CMK (cell line): ENCODE measurements around the gene ARPP19.
"Not testable (repeated sequence)": the region's sequence is repeated elsewhere in the genome, so short reads cannot be mapped to it uniquely, and the experiment has no call there.

Source experiments
- DNase-seq: peaks from one replicate; pipeline ENCODE4 v3.0.0-alpha.2; 2010; ENCODE audit warnings: low read depth

ARPP19 gene

DNA sequence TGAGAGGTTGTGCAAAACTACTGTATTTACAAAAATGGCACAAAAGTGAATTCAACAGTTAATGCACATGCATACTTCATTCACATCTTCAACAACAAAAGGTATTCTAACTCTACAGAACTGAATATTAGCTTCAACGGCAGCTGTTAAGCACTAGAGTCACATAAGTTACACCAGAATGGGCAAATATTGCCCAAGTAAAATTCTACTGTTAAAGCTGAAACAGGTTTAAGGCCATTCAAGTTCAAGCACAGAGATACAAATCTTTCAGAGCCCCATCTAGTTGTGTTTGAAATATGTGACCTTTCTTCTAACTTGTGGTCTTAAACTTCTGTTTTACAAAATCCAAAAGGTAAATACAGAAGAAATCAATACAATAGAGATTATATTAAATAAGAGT is 17.6 kb downstream of the ARPP19 start:
- not testable (repeated sequence) for DNase-seq

DNA sequence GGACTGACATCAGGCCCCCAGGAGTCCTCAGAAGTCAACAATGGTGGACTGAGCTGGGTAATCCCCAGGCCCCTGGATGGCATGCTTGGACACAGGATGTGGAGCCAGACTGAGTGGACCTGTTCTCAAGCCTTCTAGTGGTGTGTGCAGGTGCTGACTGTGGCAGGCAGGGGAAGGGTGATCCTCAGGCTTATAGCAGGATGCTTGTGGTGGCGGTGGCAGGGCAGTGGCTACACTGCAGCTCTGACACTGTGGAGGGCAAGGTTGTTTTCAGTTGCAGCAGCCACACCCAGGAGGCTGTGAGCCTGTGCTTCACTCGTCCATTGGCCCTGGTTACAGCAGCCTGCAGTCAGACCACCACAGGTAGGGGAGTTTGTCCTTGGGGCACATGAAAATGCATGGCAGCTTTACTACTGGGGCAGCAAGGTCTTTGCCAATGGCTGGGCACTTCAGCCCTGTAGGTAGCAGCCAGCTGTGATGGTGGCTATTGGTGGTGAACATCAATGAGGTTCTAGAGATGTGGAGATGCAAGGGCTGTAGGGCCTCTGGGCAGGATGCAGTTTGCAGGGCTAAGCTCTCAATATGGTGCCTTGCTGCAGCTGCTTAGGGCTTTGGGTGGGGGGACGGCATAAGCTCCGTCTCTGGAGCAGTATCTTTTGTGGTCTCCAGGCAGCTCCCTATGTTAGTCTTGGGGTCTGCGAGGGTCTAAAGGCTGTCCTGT is 22.6 kb downstream of the ARPP19 start:
- no peak for DNase-seq

DNA sequence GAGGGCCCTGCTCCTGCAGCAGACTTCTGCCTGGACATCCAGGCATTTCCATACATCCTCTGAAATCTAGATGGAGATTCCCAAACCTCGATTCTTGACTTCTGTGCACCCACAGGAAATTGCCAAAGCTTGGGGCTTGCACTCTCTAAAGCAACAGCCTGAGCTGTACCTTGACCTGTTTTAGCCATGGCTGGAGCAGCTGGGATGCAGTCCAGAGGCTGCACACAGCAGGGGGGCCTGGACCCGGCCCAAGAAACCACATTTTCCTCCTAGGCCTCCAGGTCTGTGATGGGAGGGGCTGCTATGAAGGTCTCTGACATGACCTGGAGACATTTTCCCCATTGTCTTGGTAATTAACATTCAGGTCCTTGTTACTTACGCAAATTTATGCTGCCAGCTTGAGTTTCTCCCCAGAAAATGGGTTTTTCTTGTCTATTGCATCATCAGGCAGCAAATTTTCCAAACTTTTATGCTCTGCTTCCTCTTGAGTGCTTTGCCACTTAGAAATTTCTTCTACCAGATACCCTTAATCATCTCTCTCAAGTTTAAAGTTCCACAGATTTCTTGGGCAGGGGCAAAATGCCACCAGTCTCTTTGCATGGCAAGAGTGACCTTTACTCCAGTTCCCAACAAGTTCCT is 28.3 kb downstream of the ARPP19 start:
- no peak for DNase-seq

DNA sequence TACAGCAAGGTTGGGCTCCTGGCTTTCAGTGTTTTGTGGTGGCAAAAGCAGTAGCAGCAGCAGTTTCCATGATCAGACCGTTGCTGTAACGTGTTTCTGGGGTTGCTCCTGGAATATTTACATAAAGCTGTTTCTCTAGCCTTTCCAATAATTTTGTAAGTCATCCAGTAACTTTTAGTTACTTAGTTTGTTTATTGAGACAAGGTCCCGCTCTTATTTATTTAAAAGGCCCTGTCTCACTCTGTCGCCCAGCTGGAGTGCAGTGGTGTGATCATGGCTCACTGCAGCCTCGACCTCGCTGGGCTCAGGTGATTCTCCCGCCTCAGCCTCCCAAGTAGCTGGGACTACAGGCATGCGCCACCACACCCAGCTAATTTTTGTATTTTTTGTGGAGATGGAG is 31.4 kb downstream of the ARPP19 start:
- no peak for DNase-seq

DNA sequence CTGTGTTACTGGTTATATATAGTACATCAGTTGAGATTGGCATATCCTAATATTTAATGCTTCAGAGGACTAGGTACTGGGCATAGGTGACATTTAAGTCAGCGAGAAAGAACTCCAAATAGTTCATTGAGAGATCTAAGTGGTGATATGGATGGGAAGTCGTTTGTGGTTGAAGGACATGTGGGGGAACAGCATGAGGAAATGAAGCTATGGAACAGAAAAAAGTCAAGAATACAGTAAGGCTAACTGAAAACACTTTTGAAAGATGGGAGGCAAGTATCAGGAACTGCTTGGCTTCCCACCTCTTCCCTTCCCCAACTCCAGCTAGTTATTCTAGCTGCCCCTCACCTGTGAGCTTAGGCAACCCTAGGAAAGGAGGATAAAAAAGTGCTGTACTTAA is 36.4 kb downstream of the ARPP19 start:
- DNase-seq = no peak

DNA sequence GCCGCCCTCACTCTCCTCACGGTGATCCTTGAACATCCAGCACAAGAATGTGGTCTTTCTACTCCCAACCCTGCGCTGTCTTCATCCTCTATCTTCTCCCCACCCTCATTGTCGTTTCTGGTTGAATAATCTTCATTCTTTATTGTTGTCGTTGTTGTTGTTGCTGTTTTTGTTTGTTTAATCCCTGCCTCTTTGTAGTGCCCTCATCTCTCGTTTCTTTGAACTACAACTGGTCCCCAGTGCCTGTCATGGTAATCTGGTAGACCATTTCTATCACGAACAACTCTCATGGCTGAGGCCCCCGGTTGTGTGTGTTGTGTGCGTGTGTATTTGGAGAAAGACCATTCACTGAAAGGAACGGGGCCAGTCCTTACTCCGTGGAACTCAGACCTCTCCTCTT is 38.9 kb downstream of the ARPP19 start:
- no peak for DNase-seq

DNA sequence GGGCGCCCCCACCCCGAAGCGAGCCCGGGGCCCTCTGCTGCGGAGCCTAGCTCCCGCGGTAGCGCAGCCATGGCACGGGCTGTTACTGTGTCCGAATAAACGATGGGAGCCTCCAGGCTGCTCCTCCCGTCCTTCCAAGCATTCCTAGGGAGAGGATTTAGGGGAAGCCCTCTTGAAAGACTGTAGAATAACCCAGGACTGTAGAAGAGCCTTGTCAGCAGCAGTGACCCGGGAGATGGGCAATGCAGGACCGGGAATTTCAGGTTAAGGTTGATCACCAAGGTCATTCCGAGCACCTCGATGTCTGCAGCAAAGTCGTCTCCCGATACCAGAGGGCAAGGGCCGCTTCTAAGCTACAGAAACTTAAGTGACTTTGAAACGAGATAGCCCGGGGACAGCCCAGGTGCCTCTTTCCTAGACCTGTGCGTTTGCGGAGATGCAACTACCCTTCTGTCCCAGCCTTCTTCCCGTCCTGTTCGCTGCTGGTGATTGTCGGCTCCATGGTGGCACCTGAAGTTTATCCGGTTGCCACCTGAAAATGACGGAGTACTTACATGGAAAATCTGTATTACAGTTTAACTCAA is 39.4 kb downstream of the ARPP19 start:
- no peak for DNase-seq

DNA sequence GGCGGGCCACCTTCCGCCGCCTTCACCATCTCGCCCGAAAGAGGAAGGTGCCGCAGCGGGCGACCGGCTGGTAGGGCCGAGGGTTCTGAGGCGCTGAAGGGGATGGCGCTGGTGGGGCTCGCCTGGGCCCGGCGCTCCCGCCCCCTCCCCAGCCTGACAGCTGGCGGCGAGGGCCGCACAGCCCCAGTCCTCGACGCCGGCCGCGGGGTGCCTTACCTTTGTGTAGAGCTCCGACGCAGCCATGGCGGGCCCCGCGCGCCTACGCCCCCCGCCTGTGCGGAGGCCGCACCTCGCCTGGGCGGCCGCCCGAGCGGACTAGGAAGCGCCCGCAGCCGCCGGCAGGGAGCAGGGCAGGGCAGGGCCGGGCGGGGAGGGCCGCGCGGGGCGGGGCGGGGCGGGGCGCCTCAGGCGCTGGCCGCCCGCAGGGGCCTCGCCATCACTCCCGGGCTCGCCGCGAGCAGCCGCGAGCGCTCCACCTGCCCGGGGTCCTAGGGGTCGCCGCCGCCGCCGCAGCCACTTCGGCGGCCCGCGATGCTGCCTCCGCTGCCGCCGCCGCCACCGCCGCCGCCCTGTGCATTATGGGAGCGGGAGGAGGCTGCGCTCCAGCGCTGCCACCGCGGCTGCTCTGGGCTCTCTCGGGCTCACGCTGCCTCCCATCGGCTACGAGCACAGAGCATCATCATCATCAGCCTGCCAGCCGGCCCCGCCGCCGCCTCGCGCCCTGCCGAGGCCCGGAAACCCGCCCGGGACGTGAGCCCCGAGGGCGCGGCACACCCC is 40.1 kb downstream of the ARPP19 start, which contains the start of gene MYO5A:
Gene MYO5A, minus strand, starts transcription at position 317 of the 777 bp plus-strand sequence. Its CDS starts 74 bp downstream, at position 243.
- peak; percentile 17 for DNase-seq

DNA sequence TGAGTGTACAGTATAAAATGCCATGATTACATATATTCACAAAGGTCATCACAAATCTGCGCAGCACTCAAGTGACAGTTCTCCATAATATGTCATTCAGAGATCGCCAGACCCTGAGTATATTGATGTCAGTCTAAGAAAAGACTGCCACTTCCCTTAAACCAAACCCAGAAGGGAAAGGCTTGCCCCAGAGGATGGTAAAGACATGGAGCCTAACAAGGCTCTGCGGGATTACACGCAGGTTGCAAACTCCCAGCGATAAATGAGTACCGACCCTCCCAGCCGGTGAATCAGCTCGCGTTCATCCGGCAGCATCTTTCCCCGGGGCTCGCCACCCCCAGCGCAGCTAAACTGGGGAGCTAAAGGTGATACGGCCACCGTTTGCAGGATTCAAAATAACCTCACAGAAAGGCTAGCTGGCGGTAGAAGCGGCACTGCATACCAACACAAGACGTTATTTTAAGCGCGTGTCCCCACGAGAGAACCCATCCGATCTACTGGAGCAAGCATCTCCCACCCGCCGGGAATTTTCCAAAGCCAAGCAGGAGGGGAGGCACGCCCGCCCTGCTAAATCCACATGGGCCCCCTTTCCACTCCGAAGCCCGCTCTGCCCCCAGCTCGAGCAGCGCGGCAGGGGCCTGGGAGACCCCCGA is 40.8 kb downstream of the ARPP19 start:
- no peak for DNase-seq

DNA sequence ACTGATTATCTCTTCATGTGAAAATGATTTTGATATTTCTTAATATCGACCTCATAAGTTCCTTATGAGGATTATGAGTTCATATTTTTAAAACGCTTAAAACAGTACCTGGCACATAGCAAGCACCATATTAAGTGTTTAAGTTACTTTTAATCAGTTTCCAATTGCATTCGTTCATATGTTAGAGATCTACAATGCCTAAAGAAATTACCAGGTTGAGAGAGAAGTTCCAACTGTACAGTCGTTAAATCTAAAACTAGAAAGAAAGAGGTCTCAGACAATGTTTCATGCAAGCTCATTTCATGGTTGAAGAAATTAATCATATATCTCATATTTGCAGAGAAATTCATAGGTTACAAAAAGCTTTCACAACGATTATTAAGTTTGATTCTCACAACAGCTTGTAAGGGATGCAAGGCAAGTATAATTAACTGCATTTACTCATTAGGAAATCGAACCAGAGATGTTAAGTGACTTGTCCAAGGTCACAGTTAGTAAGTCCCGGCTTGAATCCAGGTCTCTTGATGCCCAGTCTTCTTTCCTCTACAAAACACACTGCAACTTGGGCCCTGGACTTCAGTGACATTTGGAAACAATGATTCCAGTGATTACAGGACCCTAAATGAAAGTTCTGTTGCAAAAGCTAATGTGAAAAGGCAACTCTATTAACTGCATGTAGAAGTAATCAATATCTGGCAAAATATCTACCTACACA is 41.5 kb downstream of the ARPP19 start:
- DNase-seq = no peak

DNA sequence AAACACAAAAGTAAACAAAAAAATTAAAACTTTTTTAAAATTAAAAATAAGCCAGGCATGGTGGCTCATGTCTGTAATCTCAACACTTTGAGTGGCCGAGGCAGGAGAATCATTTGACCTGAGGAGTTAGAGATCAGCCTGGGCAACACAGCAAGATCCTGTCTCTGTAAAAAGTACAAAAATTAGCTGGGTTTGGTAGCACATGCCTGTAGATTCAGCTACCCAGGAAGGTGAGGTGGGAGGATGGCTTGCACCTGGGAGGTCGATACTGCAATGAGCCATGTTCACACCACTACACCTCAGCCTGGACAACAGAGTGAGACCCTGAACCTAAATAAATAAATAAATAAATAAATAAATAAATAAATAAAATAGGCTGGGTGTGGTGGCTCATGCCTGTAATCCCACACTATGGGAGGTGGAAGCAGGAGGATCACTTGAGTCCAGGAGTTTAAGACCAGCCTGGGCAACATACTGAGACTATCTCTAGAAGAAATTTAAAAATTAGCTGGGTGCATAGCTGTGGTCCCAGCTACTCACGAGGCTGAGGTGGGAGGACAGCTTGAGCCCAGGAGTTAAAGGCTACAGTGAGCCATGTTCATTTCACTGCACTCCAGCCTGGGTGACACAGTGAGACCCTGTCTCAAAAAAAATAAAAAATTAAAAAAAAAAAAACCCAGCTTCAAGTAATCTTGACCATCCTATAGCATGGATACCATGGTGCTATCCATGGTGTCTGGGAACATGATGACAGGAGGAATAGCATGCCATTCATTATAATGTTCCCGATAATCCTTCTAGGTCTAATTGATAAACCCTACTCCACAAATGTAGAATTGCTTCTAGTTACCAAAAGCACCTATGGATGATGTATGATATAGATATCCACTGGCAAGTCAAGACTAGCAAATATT is 44.4 kb downstream of the ARPP19 start:
- no peak for DNase-seq

DNA sequence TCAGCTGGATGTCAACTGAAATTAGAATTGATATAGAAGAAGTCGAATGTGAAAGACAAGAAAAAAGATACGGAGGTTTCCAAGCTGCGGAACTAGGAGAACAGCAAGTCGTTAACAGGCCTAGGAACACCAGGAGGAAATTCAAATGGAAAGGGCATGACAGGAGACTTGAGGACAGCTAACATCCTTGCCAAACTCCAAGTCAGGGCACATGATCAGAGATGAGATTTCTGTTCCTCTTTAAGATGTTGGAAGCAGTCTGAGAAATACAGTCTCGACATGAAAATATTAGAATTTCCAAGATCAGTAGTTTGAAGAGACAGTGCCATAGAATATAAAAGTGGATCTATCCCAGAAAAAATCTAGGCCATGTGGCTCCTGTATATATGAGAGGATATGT is 45.2 kb downstream of the ARPP19 start:
- no peak for DNase-seq

DNA sequence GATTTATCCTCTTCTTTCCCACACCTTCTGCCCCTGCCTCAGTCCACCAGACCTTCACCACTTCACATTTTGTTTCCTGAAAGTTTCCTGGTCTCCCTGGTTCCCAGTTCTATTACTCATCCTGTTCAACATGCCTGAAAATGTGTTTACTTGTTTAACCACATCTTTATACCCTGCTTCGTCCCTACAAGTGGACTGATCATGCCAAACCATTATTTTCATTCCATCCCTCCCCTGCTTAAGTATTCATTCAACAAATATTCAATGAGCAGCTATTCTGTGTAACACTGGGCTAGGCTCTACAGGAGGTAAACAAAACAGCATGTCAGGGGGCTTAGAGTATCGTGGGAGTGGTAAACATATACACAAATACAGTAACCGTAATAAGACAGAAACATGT is 45.6 kb downstream of the ARPP19 start:
- DNase-seq = no peak

DNA sequence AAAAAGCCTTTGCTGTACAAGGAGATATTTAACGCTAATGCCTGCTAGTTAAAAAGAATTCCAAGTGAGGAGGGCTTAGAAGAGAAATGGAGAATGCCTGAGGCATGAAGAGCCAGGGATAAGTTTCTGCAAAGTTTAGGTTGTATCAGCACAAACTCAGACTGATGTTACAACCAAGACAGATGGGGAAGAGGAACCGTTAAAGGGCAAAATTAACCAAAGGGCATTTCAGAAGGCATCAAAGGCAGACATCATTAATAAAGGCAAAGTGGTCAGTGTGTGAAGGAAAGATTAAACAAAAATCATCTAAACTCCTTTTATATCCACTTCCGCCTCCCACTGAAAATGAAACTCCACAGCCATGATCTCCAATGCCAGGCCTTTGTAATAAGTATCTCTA is 47.1 kb downstream of the ARPP19 start:
- no peak for DNase-seq

DNA sequence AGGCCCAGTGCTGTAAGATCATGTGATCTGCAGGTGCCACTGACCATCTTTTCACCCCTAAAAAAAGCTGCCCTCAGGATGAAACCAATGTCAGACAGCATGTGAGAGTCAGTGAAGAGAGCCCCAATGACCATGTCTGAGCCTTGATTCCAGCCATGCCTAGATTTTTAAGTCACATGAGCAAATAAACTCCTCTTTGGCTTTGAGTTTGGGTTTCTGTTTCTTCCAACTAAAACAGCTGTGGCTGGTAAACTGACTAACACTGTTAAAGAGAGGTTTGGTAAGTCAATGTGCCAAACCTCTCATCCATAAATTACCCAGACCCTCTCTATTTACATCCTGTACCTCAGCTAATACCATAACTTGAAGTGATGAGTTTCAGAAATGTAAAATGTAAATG is 48.4 kb downstream of the ARPP19 start:
- DNase-seq = no peak

DNA sequence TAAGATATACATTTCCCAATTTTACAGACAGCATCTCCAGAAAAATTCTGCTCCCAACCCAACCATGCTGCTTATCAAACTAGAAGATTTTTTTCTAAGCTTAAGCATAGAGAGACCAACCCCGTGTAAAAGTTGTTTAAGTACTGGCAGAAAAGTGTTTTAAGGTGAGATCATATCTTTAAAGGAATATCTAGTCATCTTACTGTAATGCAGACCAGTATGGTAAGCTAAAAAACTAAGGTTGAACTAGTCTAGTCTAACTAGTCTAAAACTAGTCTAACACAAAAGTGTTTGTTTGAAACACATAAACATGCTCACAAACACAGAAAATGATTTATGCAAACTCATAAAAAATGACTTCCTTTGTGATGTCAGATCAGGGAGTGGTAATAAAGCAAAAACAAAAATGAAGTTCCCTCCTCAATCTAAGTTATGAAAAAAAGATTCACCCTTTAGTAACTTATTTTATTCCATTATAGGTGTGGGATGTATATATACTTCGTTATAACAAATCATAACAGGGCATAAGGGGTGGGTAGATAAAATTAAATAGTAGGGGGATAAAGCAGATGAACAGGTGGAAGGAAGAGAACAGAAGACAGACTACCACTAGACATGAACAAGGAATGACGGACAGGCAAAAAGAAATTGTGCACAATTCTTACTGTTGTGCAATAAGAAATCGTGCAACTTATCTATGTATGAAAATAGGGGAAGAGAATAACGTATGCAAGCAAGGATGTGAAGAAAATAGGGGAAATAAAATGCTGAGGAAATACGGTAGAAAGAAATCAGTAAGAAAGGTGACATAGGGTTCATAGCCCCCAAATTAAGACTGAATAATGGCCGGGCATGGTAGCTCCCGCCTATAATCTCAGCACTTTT is 50.1 kb downstream of the ARPP19 start:
- DNase-seq = no peak

DNA sequence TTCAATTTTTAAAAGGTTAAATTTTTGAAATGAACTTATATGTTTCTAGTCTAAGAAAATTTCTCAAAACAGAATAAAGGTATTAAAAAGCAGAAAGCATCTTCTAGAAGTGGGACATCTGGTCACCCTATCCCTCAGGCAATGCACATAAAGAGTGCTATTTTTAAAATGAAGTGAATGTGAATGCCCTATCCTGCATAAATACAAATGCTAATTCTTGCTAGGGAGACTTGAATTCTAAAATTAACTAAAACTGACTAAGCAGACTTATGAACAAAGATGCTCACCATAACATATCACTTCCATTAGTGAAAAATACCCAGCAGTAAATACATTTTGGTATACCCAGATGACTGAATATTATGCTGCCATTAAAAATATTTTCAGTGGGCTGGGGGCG is 51.8 kb downstream of the ARPP19 start:
- DNase-seq = no peak

DNA sequence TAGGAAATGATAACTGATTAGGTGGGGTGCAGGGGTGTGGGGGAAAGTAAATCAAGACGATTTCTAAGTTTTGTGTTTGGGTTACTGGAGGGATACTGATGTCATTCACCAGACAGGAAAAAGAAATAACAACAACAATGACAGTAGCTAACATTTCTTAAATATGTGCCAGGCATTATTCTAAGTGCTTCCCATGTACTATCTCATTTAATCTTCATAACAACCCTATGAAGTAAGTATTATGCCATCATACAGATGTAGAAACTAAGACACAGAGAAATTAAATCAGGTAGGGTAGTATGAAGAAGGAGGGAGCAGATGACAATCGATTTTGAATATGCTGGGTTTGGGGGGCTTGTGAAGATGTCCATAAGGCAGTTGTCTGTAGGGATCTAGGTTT is 53.5 kb downstream of the ARPP19 start:
- DNase-seq = no peak

DNA sequence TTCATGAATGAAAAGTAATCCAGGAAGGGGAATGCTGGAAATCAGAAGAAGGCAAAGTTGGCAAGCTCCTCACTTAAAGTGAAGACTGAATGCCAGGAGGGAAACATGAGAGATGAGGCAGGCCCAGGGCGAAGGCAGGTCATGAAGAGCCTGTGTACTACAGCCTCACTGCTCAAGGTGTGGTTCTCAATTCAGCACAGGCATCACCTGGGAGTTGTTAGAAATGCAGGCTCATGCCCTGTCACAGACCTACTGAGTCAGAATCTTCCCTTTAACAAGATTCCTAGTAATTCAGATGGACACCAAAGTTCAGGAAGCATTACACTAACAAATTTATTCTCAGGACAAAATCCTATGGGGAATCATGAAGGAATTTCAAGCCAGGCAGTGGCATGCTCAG is 54.3 kb downstream of the ARPP19 start:
- no peak for DNase-seq
